Measurements from ENCODE around the gene SPARC. TPM values are rescaled to one million over a fixed set of nuclear protein-coding genes. Genes with fewer than 3 reads are reported as not detected.

SPARC gene
- total and polyA plus RNA-seq, 2 experiments from 2014 or later = 6,520 to 20,092 TPM

DNA sequence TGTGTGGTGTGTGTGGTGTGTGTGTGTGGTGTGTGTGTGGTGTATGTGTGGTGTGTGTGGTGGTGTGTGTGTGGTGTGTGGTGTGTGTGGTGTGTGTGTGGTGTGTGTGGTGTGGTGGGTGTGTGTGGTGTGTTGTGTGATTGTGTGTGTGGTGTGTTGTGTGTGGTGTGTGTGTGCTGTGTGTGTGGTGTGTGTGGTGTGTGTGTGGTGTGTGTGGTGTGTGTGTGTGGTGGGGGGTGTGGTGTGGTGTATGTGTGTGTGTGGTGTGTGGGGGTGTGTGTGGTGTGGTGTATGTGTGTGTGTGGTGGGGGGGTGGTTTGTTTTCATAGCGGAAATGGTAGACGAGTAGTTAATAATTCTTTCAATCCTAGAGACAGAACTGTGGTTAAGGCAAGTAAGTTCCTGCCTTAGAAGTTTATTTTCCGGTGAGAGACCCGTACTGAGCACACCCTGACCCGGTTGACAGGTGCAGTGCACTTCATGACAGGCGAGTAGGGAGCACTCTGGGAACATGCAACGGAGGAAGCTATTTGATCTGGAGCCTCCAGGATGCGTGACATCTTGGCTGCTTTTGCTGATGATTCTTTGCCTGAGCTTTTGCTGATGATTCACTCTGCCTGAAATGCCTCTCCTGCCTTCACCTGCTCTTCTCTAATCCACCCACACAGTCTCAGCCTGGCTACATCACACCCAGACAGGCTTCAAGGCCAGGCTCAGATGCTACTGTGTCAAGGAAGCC is 73.9 kb downstream of the SPARC start:
- TF ChIP-seq EZH2 (IDR thresholded peaks at IDR 0.05; ENCODE audit: insufficient read depth, poor library complexity, severe bottlenecking) (no peak), EZH2phosphoT487 (IDR thresholded peaks at IDR 0.05; ENCODE audit: insufficient read depth, low read depth) (no peak)

DNA sequence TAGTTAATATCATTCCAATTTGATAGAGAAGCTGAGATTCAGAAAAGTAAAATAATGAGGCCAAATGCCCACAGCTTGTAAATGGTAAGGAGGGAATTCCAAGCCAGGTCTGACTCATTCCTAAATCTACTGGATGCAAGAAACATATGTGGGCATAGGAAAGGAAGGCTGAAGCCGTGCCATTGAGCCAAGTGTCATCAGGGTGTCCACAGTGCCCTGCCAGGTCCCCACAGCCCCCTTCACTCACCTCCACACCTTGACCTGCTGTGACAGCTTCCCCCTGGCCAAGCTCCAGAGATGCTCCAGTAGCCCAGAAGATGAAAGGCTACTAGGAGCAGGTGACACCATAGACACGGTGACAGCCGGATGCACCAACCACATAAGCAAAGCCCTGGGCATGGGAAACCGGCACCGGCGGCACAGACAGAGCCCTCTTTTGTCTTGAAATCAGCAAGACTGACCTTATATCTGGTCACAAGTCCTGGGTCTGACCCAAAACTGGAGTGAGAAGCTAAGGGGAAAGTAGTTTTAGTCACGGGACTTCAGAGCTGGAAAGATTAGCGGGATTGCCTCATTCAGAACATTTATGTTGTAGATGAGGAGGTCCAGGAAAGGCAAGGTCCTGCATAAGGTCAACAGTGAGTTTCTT is 75.5 kb downstream of the SPARC start:
- Histone ChIP-seq H4K20me1 (ENCODE audit: insufficient read depth) (no peaks in the 10 kb centered on the region), H3K4me1 (ENCODE audit: insufficient read depth) (no peaks in the 10 kb centered on the region), H3K4me2 (ENCODE audit: unreplicated experiment) (no peak overlapping the region), H3K27ac (no peak overlapping the region), H3K79me2 (ENCODE audit: insufficient read depth) (no peaks in the 10 kb centered on the region), H3K4me3 (no peak overlapping the region), H3K9me3 (ENCODE audit: low read depth) (no peaks in the 10 kb centered on the region), H3K27me3 (replicated peaks; ENCODE audit: insufficient read depth) (peaks cover 17% of the 10 kb centered on the region; the same call in 1 of the 2 replicates), H3K9me2 (ENCODE audit: insufficient read depth) (no peaks in the 10 kb centered on the region), H3K36me3 (ENCODE audit: low read depth) (no peaks in the 10 kb centered on the region), H2AFZ (no peak overlapping the region), H3K9ac (no peak overlapping the region), H3F3A (ENCODE audit: insufficient read depth) (no peaks in the 10 kb centered on the region)
- TF ChIP-seq EZH2phosphoT487 (IDR thresholded peaks at IDR 0.05; ENCODE audit: insufficient read depth, low read depth) (no peak), EZH2 (IDR thresholded peaks at IDR 0.05; ENCODE audit: insufficient read depth, poor library complexity, severe bottlenecking) (no peak)
- no peak for DNase-seq
- 80 to 84% methylated on average over 8 of the region's 8 CpGs for WGBS, 2 experiments (ENCODE audit: low coverage in 1 of 2, low lambda C conversion rate in 2 of 2, missing lambda C conversion rate in 2 of 2)
- in situ Hi-C loops (cut with MboI) = no loop called here

More for the DNA sequence above, 73.9 kb downstream of the SPARC start:
- in situ Hi-C loops (cut with MboI) = no loop called here
- Histone ChIP-seq H4K20me1 (ENCODE audit: insufficient read depth) (no peaks in the 10 kb centered on the region), H3K9me2 (ENCODE audit: insufficient read depth) (no peaks in the 10 kb centered on the region), H3K4me2 (ENCODE audit: unreplicated experiment) (no peak overlapping the region), H2AFZ (no peak overlapping the region), H3K79me2 (ENCODE audit: insufficient read depth) (no peaks in the 10 kb centered on the region), H3K27ac (no peak overlapping the region), H3K4me3 (no peak overlapping the region), H3K9me3 (ENCODE audit: low read depth) (no peaks in the 10 kb centered on the region), H3F3A (ENCODE audit: insufficient read depth) (no peaks in the 10 kb centered on the region), H3K9ac (no peak overlapping the region), H3K4me1 (ENCODE audit: insufficient read depth) (no peaks in the 10 kb centered on the region), H3K36me3 (ENCODE audit: low read depth) (no peaks in the 10 kb centered on the region), H3K27me3 (replicated peaks; ENCODE audit: insufficient read depth) (peaks cover 20% of the 10 kb centered on the region; the same call in 1 of the 2 replicates)
- 45 to 46% methylated on average over 6 to 8 of the region's 8 CpGs for WGBS, 2 experiments (ENCODE audit: low coverage in 1 of 2, low lambda C conversion rate in 2 of 2, missing lambda C conversion rate in 2 of 2)
- DNase-seq = peak; percentile 7

Small RNAs within 50 kb of the gene (small RNA-seq; reads per million reads assigned to genes)
- gene RN7SKP232 (ENCODE audit: low read depth, low replicate concordance) = not detected

Other genes starting within 250 kb of the SPARC start
- 10.1 and 13.4 TPM in 2 replicates for gene SLC36A1, start 239.3 kb downstream of the SPARC start, total RNA-seq (2014; rRNA removed; shearing (Covaris generic))
- gene SLC36A1, start 239.3 kb downstream of the SPARC start, polyA plus RNA-seq (2016; fragmentation: Nextera tagmentation; extraction: Ambion mirVana) = 6.9 and 7.1 TPM in 2 replicates
- not detected in 2 replicates for gene FAT2, start 95.6 kb downstream of the SPARC start, total RNA-seq (2014; rRNA removed; shearing (Covaris generic))
- not detected in 2 replicates for gene FAT2, start 95.6 kb downstream of the SPARC start, polyA plus RNA-seq (2016; fragmentation: Nextera tagmentation; extraction: Ambion mirVana)
- gene ATOX1, start 71.7 kb upstream of the SPARC start, total RNA-seq (2014; rRNA removed; shearing (Covaris generic)) = 52.2 and 126 TPM in 2 replicates
- gene ATOX1, start 71.7 kb upstream of the SPARC start, polyA plus RNA-seq (2016; fragmentation: Nextera tagmentation; extraction: Ambion mirVana) = 278 and 296 TPM in 2 replicates
- gene G3BP1, start 85.0 kb upstream of the SPARC start, total RNA-seq (2014; rRNA removed; shearing (Covaris generic)) = 134 and 153 TPM in 2 replicates
- gene G3BP1, start 85.0 kb upstream of the SPARC start, polyA plus RNA-seq (2016; fragmentation: Nextera tagmentation; extraction: Ambion mirVana) = 189 and 190 TPM in 2 replicates
- gene GLRA1, start 237.9 kb upstream of the SPARC start, total RNA-seq (2014; rRNA removed; shearing (Covaris generic)) = not detected in 2 replicates
- not detected in 2 replicates for gene GLRA1, start 237.9 kb upstream of the SPARC start, polyA plus RNA-seq (2016; fragmentation: Nextera tagmentation; extraction: Ambion mirVana)

Measured in GM23248 (cell line).